Ecto neural progenitor cell (in vitro differentiated cells): ENCODE results near the gene CNIH2.
"Not testable (repeated sequence)": the region's sequence is repeated elsewhere in the genome, so short reads cannot be mapped to it uniquely, and the experiment has no call there.

Source experiments
- DNase-seq: peaks from one replicate; pipeline ENCODE4 v3.0.0-alpha.2; 2018; ENCODE audit warnings: low spot score

Gene CNIH2

DNA sequence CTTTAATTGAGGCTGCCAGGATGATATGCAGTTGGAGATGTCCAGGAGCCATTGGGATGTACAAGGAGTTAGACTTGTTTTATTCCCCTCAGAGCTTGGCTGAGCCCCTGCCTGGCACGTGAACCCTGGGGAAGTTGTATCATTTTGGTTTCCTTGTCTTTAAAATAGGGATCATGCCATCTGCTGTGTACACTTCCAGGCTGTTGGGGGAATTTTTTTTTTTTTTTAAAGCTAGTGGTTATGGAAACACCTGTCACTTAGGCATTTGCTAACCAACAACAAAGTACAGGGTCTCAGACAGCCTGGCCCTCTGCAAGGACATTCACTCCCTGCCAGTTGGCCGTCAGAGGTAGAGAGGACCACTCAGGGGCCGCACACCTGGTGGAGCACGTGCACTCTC, 18.0 kb upstream of the CNIH2 start:
- no peak for DNase-seq

DNA sequence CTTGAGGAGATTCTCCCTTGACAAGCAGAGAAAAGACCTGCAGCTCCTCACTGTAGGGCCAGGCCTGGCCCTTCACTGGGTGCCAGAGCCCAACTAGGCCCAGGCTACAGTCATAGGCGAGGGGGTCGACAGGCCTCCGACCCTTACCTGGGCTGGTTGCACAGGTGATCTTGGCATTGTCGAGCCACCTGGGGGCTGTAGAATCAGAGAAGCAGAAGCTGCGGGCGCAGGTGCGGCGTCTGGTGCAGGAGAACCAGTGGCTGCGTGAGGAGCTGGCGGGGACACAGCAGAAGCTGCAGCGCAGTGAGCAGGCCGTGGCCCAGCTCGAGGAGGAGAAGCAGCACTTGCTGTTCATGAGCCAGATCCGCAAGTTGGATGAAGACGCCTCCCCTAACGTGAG, 16.4 kb upstream of the CNIH2 start:
- no peak for DNase-seq

DNA sequence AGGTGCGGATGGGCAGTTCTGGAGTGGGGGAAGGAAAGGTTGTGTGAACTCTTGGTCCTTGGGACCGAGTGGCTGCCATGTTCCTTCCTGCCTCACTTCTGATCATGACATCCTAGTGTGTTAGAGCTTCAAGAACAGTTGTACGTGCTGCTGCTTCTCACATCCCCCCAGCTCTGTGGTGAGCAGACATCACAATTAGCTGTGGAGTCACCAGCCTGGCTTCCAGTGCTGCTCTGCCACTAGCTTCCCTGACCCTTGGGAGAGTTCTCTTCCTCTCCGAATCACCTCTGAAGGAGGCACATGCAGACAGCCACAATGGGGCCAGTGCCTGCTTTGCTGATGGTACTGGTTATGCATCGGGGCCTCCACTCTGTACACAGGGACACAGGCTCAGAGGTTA, 15.8 kb upstream of the CNIH2 start:
- DNase-seq = no peak

DNA sequence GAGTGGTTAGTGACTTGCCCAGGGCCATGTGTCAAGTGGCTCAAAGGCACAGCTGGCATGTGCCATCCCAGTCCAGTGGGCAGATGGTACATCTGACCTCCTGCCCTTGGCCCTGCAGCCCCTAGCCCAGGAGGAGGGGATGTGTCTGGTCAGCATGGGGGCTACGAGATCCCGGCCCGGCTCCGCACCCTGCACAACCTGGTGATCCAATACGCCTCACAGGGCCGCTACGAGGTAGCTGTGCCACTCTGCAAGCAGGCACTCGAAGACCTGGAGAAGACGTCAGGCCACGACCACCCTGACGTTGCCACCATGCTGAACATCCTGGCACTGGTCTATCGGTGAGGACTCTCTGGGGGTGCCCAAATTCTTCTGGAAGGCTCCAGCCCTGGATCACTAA, 15.3 kb upstream of the CNIH2 start:
- DNase-seq = no peak

DNA sequence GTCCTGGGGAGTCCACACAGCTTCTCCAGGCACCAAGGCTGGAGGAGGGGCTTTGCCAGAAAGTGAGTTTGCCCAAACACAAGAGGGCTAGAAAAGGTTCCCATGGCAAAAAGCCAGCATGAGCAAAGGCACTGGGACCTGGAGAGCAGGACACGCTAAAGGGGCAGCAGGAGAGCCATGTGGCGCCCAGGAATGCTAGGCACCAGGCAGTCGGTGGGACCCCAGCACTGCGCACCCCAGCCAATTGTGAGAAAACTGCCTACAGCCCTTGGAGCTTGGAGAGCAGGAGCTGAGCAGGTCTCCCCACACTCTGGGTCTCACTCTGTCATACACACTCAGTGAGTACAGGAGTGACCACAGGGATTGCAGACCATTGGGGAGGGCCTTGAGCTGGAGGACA, 14.7 kb upstream of the CNIH2 start:
- DNase-seq = no peak

DNA sequence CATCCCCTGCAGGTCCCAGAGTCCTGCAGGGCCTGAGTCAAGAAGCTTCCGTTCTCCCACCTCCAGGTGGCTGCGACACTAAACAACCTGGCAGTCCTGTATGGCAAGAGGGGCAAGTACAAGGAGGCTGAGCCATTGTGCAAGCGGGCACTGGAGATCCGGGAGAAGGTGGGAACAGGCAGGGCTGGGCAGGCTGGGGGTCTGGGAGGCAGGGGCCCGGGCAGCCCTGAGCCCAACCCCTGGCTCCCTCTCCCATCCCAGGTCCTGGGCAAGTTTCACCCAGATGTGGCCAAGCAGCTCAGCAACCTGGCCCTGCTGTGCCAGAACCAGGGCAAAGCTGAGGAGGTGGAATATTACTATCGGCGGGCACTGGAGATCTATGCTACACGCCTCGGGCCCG, 14.2 kb upstream of the CNIH2 start:
- no peak for DNase-seq

DNA sequence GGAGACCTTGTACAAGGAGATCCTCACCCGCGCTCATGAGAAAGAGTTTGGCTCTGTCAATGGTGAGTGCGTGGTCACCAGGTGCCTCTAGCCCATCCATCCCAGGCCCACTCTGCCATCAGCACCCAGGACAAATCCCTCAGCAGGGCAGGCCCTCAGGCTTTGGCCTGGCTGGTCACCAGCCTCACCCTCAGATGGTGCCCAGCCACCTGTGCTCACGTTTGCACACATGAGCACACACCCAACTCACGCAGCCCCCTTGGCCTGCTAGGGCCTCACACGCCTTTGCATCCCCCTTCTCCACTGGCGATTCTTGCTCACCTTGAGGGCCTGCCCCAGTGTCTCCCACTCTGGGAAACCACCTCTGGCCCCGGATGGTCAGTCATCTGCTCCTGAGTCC, 13.6 kb upstream of the CNIH2 start:
- DNase-seq = no peak

DNA sequence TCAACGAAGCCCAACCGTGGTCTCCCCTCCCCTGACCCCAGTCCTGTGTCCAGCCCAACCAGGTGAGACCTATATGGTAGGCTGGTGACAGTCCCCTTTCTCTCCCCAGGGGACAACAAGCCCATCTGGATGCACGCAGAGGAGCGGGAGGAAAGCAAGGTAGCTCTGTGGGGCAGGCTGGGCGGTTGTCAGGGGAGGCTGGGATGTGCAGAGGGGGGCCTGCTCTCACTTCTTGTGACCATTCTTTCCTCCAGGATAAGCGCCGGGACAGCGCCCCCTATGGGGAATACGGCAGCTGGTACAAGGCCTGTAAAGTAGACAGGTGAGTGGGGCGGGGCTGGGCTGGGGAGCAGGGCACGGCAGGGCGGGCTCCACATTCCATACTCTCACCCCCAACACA, 13.1 kb upstream of the CNIH2 start:
- DNase-seq = no peak

DNA sequence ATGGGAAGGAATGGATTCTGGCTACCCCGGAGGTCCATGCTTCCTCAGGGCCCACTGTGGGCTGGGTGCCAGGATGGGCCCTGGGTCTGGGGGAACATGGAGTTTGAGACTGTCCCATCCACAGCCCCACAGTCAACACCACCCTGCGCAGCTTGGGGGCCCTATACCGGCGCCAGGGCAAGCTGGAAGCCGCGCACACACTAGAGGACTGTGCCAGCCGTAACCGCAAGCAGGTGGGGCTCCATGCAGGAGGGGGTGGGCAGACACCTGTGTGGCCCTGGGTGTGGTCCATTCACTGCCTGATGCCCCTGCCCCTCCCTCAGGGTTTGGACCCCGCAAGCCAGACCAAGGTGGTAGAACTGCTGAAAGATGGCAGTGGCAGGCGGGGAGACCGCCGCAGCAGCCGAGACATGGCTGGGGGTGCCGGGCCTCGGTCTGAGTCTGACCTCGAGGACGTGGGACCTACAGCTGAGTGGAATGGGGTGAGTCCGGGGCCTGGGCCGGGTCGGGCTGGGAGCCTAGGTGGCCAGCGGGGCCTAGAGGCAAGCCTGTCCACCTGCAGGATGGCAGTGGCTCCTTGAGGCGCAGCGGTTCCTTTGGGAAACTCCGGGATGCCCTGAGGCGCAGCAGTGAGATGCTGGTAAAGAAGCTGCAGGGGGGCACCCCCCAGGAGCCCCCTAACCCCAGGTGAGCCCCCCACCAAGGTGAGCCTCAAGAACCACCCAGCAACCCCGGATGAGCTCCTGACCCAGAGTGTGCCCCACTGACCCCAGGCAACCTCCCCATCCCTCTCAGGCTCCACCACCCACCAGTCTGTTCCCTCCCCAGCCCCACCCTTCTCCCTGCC, 12.2 kb upstream of the CNIH2 start:
- DNase-seq = no peak

DNA sequence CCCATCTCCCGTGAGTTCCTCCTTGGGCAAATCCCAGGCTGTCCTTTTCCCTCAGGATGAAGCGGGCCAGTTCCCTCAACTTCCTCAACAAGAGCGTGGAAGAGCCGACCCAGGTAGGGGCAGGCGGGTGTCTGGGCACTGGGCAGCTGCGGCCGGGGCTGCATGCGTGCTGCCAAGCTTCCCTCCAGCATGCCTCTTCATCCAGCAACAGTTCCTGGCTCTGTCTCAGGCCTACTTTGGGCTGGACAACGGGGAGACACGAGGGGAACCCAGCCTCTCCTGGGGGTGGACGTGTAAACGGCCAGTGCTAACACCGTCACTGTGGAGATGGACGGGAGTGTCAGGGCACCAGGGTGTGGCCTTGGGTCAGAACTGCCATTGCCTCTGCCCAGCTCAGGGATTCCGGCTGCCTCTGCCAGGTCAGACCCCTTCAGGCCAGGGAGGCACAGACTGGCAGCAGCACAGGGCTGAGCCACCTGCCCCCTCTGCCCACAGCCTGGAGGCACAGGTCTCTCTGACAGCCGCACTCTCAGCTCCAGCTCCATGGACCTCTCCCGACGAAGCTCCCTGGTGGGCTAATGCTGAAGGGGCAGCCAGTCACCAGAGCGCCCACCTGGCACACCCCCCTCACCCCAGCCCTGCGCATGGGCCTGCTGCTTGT, 11.5 kb upstream of the CNIH2 start:
- DNase-seq = no peak

DNA sequence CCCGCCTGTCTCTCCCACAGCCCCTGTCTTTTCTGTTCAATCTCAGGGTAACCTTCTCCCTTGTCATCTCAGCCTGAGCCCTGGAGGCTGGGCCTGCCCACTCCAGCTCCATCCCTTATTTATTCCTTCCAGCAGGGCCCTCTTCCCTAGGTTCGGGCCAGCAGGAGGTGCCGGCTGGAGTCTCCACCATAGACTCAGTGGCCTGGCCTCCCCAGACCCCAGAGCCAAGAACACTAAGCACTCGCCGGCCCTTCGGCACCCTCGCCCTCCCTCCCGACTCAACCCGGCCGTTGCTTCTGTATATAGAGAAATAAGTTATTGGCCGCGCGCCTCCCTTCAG, 11.0 kb upstream of the CNIH2 start:
- DNase-seq = no peak

DNA sequence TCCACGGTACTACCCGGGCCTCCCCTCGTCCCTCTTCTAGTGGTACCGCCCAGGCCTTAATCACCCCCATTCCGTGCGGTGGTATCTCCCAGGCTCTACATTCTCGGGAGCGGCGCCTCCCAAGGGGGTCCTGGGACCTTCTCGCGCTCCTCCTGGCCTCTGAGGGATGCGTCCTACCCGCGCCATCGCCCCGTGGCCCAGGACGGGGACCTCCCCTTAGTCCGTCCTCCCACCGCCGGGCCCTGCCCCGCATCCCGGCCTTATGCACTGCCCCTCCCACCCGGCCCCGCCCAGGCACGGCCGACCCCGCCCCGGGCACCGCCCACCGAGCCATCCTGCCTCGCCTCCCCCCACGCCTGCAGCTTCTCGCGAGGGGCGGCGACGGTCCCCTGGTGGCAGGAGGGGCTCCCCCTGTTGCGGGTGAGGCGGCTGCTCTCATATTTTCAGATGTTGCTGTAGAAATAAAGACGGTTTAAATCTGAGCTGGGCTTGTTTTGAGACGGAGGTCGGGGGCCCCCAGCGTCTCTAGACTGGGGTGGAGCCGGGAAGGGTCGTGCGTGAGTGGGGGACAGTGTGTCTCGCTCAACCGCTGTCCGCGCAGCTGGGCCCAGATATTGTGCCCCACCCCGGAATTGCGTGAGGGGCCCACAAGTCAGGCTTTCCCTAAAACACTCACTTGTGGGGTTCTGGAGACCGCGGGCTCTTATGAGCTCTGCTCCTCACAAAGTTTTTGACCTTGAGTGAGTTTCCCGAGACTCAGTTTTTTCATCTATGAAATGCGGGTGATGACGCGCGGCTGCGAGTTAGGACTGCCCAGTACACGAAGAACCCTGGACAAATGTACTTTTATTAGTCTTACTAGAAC, 10.4 kb upstream of the CNIH2 start:
- DNase-seq = peak; percentile 93

DNA sequence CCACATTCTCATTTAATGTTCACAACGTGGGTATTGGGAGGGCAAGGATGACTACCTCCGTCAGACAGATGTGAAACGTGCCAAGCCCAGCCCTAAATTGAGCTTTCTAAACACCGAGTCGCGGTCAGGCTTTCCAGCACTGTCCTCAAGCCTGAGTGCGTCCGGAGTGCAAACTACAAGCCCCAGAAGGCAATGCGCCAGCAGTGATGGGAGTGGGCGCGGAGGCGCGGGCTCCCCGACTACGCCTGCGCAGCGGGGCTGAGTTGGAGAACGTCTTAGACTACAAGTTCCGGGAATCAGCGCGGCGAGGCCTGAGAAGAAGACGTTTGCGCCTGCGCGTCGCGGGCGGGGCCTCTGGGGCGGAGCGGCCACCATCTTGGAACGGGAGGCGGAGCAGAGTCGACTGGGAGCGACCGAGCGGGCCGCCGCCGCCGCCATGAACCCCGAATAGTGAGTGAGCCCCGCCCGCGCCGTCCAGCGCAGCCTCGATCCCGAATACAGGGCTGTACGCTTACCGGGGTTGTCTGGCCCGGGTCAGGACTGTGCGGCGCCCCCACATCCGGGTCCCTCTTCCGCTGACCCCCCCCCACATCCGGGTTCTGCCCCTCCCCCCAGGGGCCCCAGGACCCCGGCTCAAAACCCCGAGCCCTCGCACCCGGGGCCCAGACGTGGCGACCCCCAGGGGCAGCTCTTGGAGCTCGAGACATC, 9.6 kb upstream of the CNIH2 start, which contains the start of gene RAB1B:
Gene RAB1B, plus strand, starts transcription at position 396 of the 708 bp plus-strand sequence. Its CDS starts 41 bp downstream, at position 437.
- peak; percentile 100 for DNase-seq

DNA sequence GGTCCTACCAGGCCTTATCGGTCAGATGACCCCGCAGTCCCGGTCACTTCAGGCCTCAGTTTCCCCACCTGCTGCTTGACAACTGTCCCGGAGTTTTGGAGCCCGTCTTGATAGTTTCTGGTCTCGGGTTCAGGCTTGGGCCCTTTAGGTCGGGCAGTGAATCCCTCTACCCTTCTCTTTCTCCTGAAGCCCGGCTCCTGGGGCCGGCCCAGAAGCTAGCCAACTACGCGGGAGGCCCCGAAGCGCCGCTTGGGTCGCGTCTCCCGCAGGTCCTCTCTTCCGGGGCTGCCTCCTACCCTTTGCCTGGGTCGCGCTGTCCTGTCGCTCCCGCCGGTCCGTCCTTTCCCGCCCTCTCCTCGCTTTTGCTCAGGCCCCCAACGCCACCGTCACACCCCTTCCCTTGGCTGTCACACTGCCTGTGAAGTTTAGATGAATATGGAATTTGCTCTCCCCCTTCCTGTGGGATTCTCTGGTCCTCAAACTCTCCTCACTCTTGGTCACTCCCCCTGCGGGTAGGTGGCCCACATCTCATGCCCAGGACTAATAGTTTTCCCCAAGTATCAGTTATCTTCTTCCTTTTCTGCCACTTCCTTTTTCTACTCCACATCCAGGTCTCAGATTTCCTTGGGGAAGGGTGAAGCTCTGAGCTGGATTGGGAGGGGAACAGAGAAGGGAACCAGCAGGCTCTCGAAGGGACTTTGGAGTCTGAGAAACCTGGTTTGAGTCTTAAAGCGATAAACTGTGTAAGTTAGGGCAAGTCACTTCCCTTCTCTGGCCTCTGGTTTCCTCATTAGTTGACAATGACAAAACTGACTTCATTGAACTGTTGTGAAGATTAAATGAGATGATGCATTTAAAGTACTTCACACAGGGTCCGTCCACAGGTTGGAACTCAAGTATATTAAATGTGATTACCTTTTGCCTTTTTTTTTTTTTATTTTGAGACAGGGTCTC, 8.7 kb upstream of the CNIH2 start:
- DNase-seq = no peak

DNA sequence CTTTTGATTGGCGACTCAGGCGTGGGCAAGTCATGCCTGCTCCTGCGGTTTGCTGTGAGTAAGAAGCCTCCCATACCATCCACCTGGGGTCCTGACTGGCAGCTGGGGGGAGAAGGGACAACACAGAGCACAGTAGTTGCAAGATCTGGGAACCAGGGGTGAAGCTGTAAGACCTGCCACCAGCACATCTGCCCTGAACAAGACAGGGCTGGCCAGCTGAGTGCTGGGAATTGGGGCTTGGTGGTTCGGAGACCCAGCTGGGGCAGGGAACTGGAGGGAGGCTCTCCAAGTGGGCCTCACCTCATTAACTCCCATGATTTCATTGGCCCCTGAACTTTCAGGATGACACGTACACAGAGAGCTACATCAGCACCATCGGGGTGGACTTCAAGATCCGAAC, 6.2 kb upstream of the CNIH2 start:
- no peak for DNase-seq

DNA sequence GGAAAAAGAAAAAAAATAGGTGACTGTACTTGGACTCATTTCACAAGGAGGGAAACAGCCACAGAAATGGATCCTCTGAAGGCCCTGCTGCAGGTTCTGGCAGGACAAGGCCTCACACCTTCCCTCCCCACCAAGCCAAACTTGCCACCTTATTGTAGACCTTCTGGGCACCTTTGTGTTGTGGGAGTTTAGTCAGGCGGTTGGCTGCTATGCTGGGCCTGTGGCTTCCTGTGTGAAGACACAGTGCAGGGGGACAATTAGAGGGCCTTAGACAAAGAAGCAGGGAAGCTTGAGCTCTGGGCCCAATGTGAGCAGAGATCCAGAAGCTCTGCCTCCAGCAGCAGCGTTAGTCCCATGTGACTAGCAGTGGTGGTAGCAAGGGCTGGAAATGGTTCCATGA, 5.4 kb upstream of the CNIH2 start:
- no peak for DNase-seq

DNA sequence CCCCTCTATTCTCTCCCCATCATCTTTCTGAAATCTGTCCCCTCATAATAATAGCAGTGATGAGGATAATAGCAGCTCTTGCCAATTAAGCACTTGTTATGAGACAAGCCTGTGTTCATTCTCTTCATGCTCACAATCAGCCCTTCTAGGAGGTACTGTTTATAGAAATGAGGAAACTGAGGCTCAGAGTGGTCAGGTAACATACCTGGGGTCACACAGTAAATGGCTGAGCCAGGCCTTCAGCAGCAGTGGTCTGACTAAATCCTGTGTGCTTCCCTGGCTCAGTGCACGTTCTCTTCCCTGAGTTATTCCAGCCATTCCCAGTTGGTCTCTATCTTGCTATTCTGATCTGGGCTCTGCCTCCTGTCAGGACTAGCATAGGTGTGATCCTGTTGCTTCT, 3.8 kb upstream of the CNIH2 start:
- no peak for DNase-seq

DNA sequence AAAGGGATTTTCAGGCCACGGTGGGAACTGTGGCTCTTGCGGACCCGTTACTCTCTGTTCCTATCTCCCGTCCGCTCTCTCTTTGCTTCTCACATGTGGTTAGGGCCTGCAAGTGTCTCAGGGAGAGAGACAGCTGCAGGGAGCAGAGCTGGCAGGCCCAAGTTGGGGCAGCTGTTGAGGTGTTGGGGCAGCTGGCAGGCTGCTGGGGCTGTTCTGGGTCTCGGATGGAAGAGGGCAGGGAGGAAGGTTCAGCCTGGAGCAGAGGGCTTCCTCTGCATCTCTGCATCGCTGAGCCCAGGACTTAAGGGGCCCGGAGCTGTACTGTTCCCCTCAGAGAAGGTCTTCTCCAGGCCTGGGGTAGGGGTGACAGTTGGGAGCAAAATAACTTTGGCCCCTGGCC, 2.6 kb upstream of the CNIH2 start:
- no peak for DNase-seq

DNA sequence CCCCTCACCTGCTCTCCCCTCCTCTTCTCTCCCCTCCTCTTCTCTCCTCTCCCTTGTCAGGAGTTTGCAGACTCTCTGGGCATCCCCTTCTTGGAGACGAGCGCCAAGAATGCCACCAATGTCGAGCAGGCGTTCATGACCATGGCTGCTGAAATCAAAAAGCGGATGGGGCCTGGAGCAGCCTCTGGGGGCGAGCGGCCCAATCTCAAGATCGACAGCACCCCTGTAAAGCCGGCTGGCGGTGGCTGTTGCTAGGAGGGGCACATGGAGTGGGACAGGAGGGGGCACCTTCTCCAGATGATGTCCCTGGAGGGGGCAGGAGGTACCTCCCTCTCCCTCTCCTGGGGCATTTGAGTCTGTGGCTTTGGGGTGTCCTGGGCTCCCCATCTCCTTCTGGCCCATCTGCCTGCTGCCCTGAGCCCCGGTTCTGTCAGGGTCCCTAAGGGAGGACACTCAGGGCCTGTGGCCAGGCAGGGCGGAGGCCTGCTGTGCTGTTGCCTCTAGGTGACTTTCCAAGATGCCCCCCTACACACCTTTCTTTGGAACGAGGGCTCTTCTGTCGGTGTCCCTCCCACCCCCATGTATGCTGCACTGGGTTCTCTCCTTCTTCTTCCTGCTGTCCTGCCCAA, 1.9 kb upstream of the CNIH2 start:
- DNase-seq = no peak

DNA sequence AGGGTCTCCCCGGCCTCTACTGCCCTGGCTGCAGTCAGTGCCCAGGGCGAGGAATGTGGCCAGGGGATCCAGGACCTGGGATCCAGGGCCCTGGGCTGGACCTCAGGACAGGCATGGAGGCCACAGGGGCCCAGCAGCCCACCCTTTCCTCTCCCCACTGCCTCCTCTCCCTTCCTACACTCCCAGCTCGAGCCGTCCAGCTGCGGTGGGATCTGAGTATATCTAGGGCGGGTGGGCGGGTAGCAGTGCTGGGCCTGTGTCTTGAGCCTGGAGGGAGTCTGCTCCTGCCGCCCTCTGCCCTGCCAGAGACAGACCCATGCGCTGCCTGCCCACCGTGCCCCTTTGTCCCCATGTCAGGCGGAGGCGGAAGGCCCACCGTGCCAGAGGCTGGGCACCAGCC, 1.4 kb upstream of the CNIH2 start:
- DNase-seq = not testable (repeated sequence)

DNA sequence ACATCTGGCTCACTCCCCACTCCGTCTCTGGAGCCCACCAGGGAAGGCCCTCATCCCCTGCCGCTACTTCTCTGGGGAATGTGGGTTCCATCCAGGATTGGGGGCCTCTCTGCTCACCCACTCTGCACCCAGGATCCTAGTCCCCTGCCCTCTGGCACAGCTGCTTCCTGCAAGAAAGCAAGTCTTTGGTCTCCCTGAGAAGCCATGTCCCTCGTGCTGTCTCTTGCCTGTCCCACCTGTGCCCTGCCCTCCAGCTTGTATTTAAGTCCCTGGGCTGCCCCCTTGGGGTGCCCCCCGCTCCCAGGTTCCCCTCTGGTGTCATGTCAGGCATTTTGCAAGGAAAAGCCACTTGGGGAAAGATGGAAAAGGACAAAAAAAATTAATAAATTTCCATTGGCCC, 911 bp upstream of the CNIH2 start:
- not testable (repeated sequence) for DNase-seq
